ENCODE data around the gene HERC4. TPM values are rescaled to one million over a fixed set of nuclear protein-coding genes. Genes with fewer than 3 reads are reported as not detected.

Gene HERC4
- total and polyA plus RNA-seq, 9 of the 15 experiments (the other 6 are each of a cell fraction or from before 2014, with no cell fraction given): 12.5 to 33.5 (median 22.8) TPM

DNA sequence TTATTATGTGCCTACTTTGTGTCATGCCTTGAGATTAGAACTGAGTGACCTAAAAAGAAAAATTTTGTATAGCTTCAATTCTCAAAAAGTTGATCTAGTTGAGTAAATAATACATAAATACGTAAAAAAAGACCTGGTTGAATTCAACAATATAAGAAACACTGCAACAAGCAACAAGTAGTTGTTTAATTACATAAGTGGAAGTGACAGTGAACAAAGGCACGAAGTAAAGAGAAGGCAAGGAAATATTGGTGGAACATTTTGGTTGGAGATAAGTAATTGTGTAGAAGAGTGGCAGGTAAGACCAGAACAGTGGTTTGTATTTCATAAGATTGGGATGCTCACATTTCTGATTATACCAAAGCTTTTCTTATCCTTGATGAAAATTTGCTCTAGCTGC is 26.0 kb upstream of the HERC4 start:
- Histone ChIP-seq H3K4me1 (replicated peaks in 1 of 2; ENCODE audit: control insufficient read depth in 2 of 2, insufficient read depth in 2 of 2, low read length in 2 of 2) (no peaks in the 10 kb centered on the region), H3K27me3 (ENCODE audit: control insufficient read depth in 2 of 2, insufficient read depth in 2 of 2, low read length in 2 of 2) (peaks cover 4 to 11% of the 10 kb centered on the region in 2 experiments; a peak in 2 of 5 replicates), H4K20me1 (replicated peaks; ENCODE audit: control insufficient read depth, insufficient read depth, low read length) (no peaks in the 10 kb centered on the region), H3K9me1 (ENCODE audit: control insufficient read depth, insufficient read depth, low read length) (no peaks in the 10 kb centered on the region), H2AFZ (ENCODE audit: low read depth, low read length) (no peak overlapping the region), H3K79me2 (ENCODE audit: control insufficient read depth, insufficient read depth, low read length) (no peaks in the 10 kb centered on the region), H3K4me2 (ENCODE audit: insufficient read depth, low read length) (no peak overlapping the region), H3K4me3 (no peak overlapping the region), H3K9me3 (replicated peaks; ENCODE audit: control insufficient read depth, insufficient read depth, low read depth, low read length) (no peaks in the 10 kb centered on the region), H3K27ac (ENCODE audit: extremely low read depth, low read depth, low read length) (no peak overlapping the region), H3K9ac (ENCODE audit: insufficient read depth in 1 of 2, low read depth in 2 of 2, low read length in 2 of 2) (no peak overlapping the region), H3K36me3 (ENCODE audit: control insufficient read depth, insufficient read depth, low read length) (no peaks in the 10 kb centered on the region)
- BruUV-seq (replicated peaks): no TSS peak
- DNase-seq (ENCODE audit: extremely low read depth in 1 of 4, low spot score in 3 of 4) (no peak), FAIRE-seq (no peak), ATAC-seq (no peak)
- CTCF ChIA-PET (ENCODE audit: low intra/inter-chr PET ratio): no interaction called here
- POLR2A ChIA-PET: interaction anchor here (1.0 to 1.2 kb wide), 3 partner anchors 9 to 14 kb away, joined by 3 to 4 read pairs (median 3); partner anchors contain the start of gene MYPN
- WGBS (ENCODE audit: insufficient coverage, low coverage, missing lambda C conversion rate): 0% methylated on average over 2 of the region's 2 CpGs
- intact Hi-C loops (cut with micrococcal nuclease) (no loop called here), in situ Hi-C loops (cut with MboI) (no loop called here)
- TF ChIP-seq NFE2L1 (tag; IDR thresholded peaks at IDR 0.05; ENCODE audit: borderline replicate concordance, low read depth): no peak
- TF ChIP-seq TFAP4 (CRISPR knock-in tag; IDR thresholded peaks at IDR 0.05; ENCODE audit: borderline replicate concordance): no peak
- TF ChIP-seq, protein P1, sequence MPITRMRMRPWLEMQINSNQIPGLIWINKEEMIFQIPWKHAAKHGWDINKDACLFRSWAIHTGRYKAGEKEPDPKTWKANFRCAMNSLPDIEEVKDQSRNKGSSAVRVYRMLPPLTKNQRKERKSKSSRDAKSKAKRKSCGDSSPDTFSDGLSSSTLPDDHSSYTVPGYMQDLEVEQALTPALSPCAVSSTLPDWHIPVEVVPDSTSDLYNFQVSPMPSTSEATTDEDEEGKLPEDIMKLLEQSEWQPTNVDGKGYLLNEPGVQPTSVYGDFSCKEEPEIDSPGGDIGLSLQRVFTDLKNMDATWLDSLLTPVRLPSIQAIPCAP (CRISPR knock-in tag; IDR thresholded peaks at IDR 0.05; ENCODE audit: borderline replicate concordance): no peak
- TF ChIP-seq, protein P2, sequence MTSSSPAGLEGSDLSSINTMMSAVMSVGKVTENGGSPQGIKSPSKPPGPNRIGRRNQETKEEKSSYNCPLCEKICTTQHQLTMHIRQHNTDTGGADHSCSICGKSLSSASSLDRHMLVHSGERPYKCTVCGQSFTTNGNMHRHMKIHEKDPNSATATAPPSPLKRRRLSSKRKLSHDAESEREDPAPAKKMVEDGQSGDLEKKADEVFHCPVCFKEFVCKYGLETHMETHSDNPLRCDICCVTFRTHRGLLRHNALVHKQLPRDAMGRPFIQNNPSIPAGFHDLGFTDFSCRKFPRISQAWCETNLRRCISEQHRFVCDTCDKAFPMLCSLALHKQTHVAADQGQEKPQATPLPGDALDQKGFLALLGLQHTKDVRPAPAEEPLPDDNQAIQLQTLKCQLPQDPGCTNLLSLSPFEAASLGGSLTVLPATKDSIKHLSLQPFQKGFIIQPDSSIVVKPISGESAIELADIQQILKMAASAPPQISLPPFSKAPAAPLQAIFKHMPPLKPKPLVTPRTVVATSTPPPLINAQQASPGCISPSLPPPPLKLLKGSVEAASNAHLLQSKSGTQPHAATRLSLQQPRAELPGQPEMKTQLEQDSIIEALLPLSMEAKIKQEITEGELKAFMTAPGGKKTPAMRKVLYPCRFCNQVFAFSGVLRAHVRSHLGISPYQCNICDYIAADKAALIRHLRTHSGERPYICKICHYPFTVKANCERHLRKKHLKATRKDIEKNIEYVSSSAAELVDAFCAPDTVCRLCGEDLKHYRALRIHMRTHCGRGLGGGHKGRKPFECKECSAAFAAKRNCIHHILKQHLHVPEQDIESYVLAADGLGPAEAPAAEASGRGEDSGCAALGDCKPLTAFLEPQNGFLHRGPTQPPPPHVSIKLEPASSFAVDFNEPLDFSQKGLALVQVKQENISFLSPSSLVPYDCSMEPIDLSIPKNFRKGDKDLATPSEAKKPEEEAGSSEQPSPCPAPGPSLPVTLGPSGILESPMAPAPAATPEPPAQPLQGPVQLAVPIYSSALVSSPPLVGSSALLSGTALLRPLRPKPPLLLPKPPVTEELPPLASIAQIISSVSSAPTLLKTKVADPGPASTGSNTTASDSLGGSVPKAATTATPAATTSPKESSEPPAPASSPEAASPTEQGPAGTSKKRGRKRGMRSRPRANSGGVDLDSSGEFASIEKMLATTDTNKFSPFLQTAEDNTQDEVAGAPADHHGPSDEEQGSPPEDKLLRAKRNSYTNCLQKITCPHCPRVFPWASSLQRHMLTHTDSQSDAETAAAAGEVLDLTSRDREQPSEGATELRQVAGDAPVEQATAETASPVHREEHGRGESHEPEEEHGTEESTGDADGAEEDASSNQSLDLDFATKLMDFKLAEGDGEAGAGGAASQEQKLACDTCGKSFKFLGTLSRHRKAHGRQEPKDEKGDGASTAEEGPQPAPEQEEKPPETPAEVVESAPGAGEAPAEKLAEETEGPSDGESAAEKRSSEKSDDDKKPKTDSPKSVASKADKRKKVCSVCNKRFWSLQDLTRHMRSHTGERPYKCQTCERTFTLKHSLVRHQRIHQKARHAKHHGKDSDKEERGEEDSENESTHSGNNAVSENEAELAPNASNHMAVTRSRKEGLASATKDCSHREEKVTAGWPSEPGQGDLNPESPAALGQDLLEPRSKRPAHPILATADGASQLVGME (CRISPR knock-in tag; IDR thresholded peaks at IDR 0.05): no peak
- no peak for TF ChIP-seq ZNF212 (CRISPR knock-in tag; IDR thresholded peaks at IDR 0.05)
- no peak for TF ChIP-seq U2AF1 (optimal IDR thresholded peaks at IDR 0.05; ENCODE audit: low read depth, low read length)
- TF ChIP-seq RFX7 (CRISPR knock-in tag; IDR thresholded peaks at IDR 0.05): no peak
- no peak for TF ChIP-seq AFF1 (IDR thresholded peaks at IDR 0.05; ENCODE audit: low read depth in 1 of 2, partially characterized antibody in 2 of 2)
- TF ChIP-seq CSDE1 (IDR thresholded peaks at IDR 0.05): no peak
- no peak for TF ChIP-seq RAD51 (IDR thresholded peaks at IDR 0.05; ENCODE audit: borderline replicate concordance, low read depth)
